HG02973 (cell line): ENCODE measurements around the gene USP43.

Experiments used
- ATAC-seq: cut with Tn5 transposase; IDR thresholded peaks from one replicate; pipeline ENCODE4 v1.9.1; 2021; ENCODE audit warnings: moderate library complexity; ENCODE audit not compliant: unreplicated experiment

The USP43 gene

DNA sequence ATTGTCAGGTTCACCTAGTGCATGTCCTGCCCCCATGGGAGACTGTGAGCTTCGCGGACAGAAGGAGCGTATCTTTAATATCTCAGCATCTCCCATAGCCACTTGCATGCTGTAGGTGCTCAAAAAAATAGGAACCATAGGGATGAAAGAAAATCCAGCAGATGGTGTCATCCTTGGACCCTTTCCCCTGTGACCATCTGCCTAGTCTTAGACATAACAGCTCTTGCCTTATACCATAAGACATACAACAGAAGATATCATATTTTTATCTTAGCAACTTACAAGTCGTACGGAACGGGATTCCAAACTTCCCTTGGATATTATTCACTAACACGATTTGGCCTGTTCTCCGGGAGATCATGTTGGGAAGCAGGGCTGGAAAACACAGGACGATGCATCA is 131.6 kb downstream of the USP43 start:
- no peak for ATAC-seq
